ENCODE results near the gene SVOPL. TPM values are rescaled to one million over a fixed set of nuclear protein-coding genes. Genes with fewer than 3 reads are reported as not detected.
A peak's percentile ranks its signal among the peaks of the same experiment; 100 is the strongest.

Gene SVOPL
- total RNA-seq, 1 donor, result not detected

DNA sequence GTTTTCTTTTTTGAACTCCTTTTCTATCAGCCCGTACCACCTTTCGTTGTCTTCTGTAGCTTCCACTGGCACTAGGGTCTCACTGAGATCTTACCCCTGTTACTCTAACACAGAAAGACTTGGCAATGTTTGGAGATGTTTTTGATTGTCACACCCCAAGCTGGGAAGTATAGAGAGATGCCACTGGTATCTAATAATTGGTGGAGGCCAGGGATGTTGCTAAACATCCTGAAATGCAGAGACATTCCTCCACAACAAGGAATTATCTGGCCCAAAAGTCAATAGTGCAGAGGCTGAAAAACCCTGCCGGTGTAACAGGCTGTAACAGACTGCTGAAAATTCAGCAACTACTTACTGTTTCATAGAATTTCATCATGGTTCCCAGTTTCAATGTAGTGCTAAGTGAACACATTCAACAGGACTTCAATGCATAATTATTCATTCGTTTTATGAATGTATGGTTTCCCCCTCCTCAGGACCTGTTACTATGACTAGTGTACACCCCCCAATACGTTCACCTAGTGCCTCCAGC lies 125.2 kb downstream of the SVOPL start:
- H3K4me3 ChIP-seq (ENCODE audit: low read depth, low read length), result no peak overlapping the region
- TF ChIP-seq, protein P1, sequence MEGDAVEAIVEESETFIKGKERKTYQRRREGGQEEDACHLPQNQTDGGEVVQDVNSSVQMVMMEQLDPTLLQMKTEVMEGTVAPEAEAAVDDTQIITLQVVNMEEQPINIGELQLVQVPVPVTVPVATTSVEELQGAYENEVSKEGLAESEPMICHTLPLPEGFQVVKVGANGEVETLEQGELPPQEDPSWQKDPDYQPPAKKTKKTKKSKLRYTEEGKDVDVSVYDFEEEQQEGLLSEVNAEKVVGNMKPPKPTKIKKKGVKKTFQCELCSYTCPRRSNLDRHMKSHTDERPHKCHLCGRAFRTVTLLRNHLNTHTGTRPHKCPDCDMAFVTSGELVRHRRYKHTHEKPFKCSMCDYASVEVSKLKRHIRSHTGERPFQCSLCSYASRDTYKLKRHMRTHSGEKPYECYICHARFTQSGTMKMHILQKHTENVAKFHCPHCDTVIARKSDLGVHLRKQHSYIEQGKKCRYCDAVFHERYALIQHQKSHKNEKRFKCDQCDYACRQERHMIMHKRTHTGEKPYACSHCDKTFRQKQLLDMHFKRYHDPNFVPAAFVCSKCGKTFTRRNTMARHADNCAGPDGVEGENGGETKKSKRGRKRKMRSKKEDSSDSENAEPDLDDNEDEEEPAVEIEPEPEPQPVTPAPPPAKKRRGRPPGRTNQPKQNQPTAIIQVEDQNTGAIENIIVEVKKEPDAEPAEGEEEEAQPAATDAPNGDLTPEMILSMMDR (IDR thresholded peaks at IDR 0.05; ENCODE audit: insufficient read depth, low read depth, low read length), result no peak
- peak; percentile 7 for DNase-seq (ENCODE audit: low read depth)

DNA sequence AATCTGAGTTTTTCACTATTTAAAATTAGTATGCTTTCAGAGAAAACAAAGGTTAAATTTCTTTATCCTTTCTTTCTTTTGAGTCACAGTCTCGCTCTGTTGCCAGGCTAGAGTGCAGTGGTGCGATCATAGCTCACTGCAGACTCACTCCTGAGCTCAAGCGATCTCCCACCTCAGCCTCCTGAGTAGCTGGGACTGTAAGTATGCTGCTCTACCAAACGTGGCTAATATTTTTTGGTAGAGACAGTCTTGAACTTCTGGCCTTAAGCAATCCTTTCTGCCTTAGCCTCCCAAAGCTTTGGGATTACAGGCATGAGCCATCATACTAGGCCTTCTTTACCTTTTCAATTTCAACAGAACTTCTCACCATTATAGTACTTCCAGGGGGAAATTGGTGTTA lies 127.4 kb downstream of the SVOPL start:
- no peak overlapping the region for H3K4me3 ChIP-seq (ENCODE audit: low read depth, low read length)
- no peak for DNase-seq (ENCODE audit: low read depth)
- TF ChIP-seq, protein P1 (IDR thresholded peaks at IDR 0.05; ENCODE audit: insufficient read depth, low read depth, low read length), result no peak

DNA sequence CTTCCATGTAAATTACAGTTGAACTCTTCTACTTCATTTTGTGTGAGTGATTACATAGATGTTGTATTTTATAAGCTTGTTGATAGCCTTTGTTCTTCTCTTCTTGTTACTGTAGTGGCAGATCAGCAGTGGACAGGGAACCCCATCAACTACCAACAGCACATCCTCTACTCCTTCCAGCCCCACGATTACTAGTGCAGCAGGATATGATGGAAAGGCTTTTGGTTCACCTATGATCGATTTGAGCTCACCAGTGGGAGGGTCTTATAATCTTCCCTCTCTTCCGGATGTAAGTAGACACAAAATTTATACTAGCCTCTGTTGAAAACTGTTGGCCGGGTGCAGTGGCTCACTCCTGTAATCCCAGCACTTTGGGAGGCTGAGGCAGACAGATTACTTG lies 130.4 kb downstream of the SVOPL start:
- no peak for DNase-seq (ENCODE audit: low read depth)
- no peak overlapping the region for H3K4me3 ChIP-seq (ENCODE audit: low read depth, low read length)
- TF ChIP-seq, protein P1 (IDR thresholded peaks at IDR 0.05; ENCODE audit: insufficient read depth, low read depth, low read length), result no peak

DNA sequence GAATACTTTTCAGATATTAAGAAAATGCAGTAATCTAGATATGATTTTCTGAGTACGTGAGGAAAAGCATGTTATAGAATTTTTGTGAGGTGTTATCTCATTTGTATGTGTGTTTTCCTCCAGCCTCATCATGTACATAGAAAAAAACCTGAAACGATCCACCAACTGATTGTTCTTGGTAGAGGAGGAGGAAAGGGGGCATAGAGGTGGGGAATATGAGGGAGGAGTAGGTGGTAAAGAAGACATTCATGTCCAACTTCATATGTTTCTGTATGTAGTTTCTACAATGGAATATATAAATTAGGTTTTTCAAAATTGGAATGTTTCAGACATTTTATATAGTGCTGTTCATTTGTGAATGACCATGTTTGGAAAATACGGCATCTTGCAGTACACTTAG lies 131.7 kb downstream of the SVOPL start:
- TF ChIP-seq, protein P1 (IDR thresholded peaks at IDR 0.05; ENCODE audit: insufficient read depth, low read depth, low read length), result no peak
- no peak overlapping the region for H3K4me3 ChIP-seq (ENCODE audit: low read depth, low read length)

DNA sequence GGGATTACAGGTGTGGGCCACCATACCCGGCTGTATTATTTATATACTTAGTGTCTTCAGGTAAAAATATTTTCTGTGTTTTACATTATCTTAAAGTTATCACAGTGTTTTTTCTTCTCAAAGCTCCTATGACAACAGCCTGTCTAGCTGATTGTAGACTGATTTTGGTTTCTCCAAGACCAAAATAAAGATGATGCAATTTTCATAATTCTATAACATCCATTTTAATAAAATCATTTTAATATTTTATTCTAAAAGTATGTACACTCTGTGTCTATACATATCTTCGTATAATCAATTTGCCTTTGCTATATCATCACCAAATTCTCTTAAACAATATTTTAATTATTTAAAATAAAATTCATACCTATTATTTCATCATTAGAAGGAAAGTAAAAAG lies 132.5 kb downstream of the SVOPL start:
- TF ChIP-seq, protein P1 (IDR thresholded peaks at IDR 0.05; ENCODE audit: insufficient read depth, low read depth, low read length), result no peak
- no peak overlapping the region for H3K4me3 ChIP-seq (ENCODE audit: low read depth, low read length)
- DNase-seq (ENCODE audit: low read depth), result no peak

More for the DNA sequence above, 131.7 kb downstream of the SVOPL start:
- DNase-seq (ENCODE audit: low read depth), result no peak

DNA sequence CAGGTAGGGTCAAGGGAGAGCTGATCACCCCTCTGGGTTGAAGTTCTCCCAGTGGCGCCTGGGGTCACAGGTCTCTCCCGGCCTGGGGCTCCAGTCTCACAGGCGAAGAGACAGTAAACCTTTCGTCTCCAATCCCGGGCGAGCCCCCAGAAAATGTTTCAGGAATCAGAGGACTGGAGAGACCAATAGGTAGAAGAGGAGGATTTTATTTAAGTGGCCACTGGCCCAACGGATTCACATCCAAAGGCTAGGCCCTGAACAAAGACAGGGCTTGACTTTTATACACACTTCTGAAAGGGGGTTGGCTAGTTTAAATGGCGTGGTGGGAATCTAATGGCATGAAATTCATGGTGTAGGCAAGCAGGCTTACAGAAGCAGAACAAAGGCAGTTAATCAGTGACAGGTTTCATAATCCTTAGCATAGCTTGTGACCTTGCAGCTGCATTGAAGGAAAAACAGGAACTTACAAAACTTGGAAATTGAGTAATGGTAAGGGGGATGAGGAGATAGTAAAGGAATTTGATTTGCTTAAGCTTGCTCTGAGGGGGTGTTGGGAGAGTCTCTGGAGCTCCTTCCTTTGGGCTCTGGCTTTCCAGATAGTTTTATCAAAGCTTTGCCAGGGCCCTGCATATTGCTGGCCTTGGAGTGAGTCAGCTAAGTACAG lies 135.6 kb downstream of the SVOPL start:
- DNase-seq (ENCODE audit: low read depth), result peak; percentile 74
- H3K4me3 ChIP-seq (ENCODE audit: low read depth, low read length), result no peak overlapping the region
- TF ChIP-seq, protein P1 (IDR thresholded peaks at IDR 0.05; ENCODE audit: insufficient read depth, low read depth, low read length), result no peak

DNA sequence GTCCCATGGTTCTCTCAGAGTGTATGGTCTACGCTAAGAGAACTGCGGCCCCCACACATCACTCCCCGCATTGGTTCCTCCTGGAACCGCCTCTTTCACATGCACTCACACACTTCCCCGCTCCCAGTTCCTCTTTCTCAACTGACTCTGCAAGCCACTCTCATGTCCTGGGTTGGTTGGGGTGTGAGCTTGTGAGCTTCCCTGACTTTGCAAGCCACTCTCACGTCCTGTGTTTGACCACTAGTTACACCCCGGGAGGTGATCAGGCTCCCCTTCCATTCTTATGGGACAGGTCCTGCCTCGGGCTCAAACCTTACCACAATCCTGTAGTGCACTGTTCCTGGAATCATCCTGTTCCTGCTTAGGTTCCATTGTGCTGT lies 136.1 kb downstream of the SVOPL start:
- TF ChIP-seq, protein P1 (IDR thresholded peaks at IDR 0.05; ENCODE audit: insufficient read depth, low read depth, low read length), result no peak
- no peak for DNase-seq (ENCODE audit: low read depth)
- H3K4me3 ChIP-seq (ENCODE audit: low read depth, low read length), result no peak overlapping the region

All from fibroblast of villous mesenchyme (primary cell).